Nucleus accumbens (tissue), 56 donors: ENCODE results near the gene DACT1.

ENCODE experiments used
- DNase-seq, 56 donors: peaks; one replicate each; lab custom pipeline; 2025; lab: John Stamatoyannopoulos, UW

Gene DACT1

DNA sequence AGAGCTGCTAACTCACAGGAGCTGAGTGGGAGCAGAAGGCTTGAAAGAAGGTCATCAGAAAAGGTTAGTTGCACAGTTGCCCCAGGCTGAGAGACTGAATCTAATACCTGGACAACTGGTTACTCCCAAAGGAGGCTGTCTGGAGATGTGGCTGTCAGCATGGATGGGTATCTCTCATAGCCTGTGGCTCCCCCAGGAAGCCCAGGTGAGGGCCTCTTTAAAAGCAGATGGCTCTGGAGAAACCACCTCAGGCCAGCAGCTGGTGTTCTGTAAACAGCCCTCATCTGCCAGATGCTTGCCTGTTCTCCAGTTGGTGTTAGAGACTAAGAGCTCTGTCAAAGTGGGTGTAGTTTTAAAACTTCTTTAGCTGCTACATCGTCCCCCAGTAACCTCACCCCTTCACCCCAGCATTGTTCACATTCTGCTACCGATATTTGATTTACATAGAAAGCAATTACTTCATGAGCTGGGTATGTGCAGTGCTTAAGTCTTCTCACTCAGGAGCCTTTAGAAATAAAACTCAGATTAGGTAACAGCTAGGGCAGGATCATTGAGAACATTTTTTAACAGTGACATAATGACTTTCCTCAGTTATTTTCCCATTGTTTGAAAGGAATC lies 25.8 kb downstream of the DACT1 start:
- DNase-seq = no peak

GRCh38 chr14:58665773-58666500 lies 28.2 kb downstream of the DACT1 start:
- DNase-seq = no peak

GRCh38 chr14:58666737-58667136 lies 29.0 kb downstream of the DACT1 start:
- no peak for DNase-seq

GRCh38 chr14:58667900-58668299 lies 30.1 kb downstream of the DACT1 start:
- DNase-seq = no peak

- no peak for DNase-seq
Measured at GRCh38 chr14:58668848-58669480, 31.2 kb downstream of the DACT1 start.

DNA sequence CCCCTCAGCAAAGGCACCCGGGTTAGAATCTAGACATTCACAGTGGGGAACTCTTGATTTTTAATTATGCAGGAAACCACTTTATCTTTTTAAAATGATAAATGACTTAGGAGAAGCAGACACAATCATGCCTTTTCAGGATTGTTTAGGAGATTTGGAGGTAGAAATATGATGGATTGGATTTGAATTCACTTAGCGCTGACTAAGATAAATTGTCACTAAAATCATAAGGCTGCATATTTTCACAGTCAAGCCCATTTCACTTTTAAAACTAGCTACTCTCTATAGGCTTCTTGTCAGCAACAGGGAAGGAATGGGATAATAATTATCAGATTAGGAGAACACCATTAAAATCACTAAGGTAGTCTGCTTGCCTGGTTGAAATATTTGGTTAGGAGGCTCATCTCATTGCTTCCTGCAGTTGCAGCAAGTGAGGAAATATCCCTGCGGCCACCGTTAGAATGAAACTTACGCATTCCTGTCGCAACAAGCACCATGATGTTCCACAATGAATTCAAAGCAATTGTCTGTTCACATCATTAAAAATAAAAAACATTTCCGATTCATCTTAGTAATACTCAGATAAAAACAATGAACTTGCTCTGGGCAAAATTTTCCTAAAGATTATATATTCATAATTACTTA lies 31.9 kb downstream of the DACT1 start:
- DNase-seq = no peak

DNA sequence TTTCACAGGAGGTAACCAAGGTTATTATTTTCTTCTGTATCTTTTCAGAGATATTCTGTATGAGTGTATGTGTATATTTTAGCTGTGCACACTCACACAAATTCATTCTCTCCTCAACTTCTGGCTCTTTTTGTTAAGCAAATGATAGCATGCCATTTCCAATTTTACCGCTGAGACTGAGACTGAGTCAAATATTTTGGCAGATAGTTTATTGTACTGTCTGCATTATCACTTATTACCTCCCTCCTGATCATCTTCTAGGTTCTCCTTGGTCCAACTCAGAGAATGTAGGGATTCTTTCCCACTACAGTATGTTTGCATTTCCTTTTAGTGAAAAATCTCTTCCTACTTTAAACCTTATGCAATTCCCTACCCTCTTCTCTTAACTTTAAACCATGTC lies 33.3 kb downstream of the DACT1 start:
- no peak for DNase-seq

DNA sequence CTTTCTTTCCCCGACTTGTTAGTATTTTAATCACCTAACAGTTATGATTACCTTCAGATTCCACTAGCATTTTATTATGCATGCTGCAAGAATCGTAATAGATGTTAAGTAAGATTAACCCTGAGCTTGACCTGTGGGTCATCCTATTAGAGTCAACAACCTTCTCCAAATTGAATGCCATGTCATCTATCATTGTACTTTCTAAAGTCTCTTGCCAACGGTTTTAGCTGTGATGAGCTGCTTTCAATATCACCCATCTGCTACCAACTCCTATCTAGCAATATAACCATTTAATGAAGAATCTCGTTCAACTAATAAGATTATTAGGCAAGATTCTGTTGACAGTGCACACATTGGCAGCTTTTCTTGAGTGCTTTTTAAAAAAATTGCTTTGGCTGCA lies 33.7 kb downstream of the DACT1 start:
- DNase-seq = no peak

- no peak for DNase-seq
Measured at GRCh38 chr14:58673722-58674121, 36.0 kb downstream of the DACT1 start.

DNA sequence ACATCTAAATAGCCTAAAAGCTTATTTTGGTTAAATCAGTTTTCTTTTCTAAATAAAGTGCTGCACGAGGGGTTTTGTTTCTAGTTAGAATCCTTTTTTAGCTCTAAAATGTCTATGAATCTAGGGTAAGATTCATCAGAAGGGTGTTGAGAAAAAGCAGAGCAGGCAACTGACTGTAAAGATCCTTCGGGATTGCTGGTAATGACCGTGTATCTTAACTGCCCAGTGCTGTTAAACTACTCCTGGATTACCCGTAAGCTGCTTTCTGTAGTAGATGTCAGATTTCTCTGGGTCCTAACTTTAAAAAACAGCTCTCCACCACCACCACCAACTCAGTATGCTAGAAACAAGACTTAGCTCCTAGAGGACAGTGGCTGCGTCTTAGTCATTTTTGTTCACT lies 39.2 kb downstream of the DACT1 start:
- no peak for DNase-seq

DNA sequence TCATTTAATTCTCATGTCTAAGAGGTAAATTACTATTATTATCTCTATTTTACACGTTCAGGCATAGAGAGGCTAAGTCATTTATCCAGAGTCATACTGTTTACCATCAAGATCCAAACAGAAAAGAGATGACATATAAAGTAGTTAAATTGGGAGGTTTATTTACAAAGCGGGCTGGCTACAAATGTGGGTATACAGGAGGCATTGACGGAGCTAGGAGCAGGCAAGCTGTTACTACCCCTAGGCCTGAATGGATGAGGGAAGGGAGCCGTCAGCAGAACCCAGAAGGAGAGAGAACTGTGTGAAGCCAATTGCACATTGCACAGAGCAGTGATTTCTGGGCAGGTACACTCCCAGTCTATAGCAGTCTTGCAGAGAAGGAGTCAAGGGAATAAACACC lies 39.8 kb downstream of the DACT1 start:
- no peak for DNase-seq

DNA sequence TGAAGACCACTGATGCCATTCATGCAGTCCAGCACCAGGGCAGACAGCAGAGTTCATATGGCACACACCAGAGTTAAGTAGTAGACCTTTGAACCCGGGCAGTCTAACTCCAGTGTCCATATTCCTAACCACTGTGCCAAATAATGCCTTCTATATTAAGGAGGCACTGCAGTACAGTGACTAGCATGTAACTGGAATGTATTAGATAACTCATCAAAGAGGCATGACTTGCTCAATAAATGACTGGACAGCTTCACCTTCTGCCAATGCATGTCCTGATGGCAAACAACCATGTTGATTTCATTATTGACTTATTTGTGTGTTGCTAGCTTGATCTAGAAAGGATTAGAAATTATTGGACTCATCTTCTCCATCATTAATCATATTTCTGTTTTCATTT lies 40.2 kb downstream of the DACT1 start:
- no peak for DNase-seq

GRCh38 chr14:58680698-58681097 lies 42.9 kb downstream of the DACT1 start:
- no peak for DNase-seq

- no peak for DNase-seq
Measured at GRCh38 chr14:58687232-58687795, 49.6 kb downstream of the DACT1 start.

DNA sequence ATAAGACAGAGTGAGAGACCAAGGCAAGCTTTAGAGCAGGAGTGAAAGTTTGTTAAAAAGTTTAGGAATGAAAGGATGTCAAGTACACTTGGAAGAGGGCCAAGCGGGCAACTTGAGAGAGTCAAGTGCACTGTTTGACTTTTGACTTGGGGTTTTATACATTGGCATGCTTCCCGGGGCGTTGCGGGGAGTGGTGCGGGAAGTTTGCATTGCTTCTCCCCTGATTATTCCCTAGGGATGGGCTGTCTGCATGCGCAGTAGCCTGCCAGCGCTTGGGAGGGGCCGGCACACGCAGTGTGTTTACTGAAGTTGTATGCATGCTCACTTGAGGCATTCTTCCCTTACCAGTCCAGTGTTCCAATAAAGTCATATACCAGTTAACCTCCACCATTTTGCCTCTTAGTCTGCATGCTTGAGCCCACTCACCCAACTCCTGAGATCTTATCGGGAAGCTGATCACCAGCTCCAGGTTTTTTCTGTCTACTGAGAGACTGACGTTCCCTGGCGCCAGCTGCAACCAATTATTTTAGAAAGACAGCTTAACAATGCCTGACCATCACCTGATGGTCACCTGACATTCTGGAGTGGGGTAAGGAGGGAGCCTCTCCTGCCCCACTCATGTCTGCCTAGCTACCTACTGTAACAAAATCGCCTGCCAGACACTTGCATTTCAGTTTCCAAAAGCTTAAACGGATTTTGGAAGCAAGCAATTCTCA lies 53.2 kb downstream of the DACT1 start:
- DNase-seq = no peak

GRCh38 chr14:58693048-58693447 lies 55.3 kb downstream of the DACT1 start:
- DNase-seq = no peak

DNA sequence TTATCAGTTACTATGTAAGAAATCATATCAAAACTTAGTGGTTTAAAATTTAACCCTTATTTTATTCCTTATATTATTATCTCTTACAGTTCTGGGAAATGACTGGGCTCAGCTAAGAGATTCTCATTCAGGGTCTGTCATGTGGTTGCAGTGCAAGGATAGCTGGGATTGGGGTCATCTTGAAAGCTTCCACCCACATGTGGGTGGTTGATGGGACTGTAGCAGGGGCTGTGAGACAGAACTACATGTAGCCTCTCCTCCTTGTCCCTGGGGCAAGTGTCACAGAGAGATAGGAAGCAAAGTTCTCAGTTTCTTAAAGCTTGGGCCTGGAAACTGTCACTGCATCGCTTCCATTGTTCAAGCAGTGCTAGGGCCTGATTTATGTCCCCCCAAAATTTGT lies 57.8 kb downstream of the DACT1 start:
- no peak for DNase-seq

DNA sequence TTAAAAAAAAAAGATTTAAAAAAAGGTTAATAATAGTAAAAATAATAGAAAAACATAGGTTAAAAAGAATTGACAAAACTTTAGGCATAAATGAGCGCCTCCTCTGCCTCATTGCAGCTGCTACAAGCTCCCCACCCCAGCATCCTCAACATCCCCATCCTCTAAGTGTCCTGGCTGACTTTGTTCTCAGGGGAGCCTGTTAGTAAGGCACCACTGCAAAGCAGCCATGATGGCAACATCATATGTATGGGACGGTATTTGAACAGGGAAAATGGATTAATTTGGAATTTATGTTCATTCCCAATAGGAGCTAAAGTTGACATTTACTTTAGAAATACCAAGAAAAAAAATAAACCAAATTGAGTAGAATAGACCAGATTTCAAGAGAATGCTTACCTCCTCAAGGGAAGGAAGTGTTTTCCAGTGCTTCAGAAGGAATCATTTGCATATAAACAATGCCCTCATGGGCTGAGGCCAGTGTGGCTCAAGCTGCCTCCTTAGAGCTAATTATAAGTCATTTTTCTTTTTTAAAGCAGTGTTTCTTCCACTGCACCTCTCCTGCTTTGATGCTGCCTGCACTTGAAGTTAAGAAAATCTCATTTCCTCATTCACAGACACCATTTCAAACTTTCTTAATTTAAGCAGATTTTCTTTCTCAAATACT lies 59.6 kb downstream of the DACT1 start:
- DNase-seq = no peak
